Measurements from ENCODE around the gene DSTN. TPM values are rescaled to one million over a fixed set of nuclear protein-coding genes. Genes with fewer than 3 reads are reported as not detected.

Gene DSTN
- total and polyA plus RNA-seq, 9 donors: 162 to 1,033 (median 324) TPM

GRCh38 chr20:17557675-17558006 is 12.2 kb upstream of the DSTN start:
- Histone ChIP-seq H3K9me3 (no peaks in the 10 kb centered on the region), H3K27me3 (no peaks in the 10 kb centered on the region), H3K4me3 (no peak overlapping the region), H3K4me1 (ENCODE audit: insufficient read depth) (peaks cover 9% of the 10 kb centered on the region), H3K36me3 (no peaks in the 10 kb centered on the region), H3K27ac (peak overlapping the region; percentile 68 to 69)
- WGBS, 3 donors: 29 to 34% (median 30%) methylated on average over 3 of the region's 3 CpGs
- intact Hi-C loops (cut with DNase I): no loop called here
- no peak for DNase-seq
- TF ChIP-seq EP300 (IDR thresholded peaks at IDR 0.05) (no peak), POLR2A (IDR thresholded peaks at IDR 0.05) (no peak)
- TF ChIP-seq, protein P1, sequence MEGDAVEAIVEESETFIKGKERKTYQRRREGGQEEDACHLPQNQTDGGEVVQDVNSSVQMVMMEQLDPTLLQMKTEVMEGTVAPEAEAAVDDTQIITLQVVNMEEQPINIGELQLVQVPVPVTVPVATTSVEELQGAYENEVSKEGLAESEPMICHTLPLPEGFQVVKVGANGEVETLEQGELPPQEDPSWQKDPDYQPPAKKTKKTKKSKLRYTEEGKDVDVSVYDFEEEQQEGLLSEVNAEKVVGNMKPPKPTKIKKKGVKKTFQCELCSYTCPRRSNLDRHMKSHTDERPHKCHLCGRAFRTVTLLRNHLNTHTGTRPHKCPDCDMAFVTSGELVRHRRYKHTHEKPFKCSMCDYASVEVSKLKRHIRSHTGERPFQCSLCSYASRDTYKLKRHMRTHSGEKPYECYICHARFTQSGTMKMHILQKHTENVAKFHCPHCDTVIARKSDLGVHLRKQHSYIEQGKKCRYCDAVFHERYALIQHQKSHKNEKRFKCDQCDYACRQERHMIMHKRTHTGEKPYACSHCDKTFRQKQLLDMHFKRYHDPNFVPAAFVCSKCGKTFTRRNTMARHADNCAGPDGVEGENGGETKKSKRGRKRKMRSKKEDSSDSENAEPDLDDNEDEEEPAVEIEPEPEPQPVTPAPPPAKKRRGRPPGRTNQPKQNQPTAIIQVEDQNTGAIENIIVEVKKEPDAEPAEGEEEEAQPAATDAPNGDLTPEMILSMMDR (IDR thresholded peaks at IDR 0.05): no peak

DNA sequence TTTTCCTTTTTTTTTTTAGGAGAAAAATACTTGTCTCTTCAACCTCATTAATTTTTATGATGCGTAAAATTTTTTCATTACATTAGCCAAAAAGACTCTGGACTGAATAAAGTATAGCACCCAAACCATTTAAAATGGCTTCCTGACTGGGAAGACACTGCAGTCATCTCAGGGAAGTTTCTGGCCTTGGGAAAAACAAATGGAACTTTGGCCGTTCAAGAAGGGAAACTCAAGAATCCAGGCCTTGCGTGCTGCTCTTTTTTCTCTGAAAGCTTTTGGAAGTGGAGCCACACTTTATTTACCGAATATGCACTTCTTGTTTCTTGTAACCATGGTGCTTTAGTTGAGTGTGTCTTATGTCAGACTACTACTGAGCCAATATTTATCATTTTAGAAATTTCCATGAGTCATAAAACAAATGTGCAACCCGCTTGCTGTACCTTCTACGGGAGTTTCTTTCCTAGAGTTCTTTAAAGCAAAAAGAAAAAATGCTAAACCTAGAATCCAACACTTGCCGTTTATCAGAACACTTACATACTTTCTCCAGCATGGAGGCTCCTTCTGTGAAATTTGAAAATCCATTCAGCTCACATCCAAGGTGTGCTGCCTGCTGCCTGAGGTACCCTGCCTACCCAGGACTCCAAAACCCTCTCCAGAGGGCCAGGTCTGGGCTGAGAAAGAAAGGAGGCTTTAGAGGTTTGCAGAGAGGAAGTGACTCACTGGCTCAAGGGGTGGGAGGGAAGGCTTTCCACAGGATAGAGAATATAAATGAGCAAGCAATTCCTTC is 11.5 kb upstream of the DSTN start:
- 11 to 17% (median 13%) methylated on average over 7 of the region's 7 CpGs for WGBS, 3 donors
- peak overlapping the region; percentile 8 for H3K4me3 ChIP-seq
- H3K27me3 ChIP-seq: no peaks in the 10 kb centered on the region
- peak overlapping the region in 1 of 2 donors; percentile 68 for H3K27ac ChIP-seq
- H3K36me3 ChIP-seq: no peaks in the 10 kb centered on the region
- no peaks in the 10 kb centered on the region for H3K9me3 ChIP-seq
- TF ChIP-seq POLR2A (IDR thresholded peaks at IDR 0.05): no peak
- peak; percentile 22 for TF ChIP-seq EP300 (IDR thresholded peaks at IDR 0.05)
- DNase-seq: peak in 2 of 5 donors; percentile 39 to 73
- H3K4me1 ChIP-seq (ENCODE audit: insufficient read depth): peaks cover 9% of the 10 kb centered on the region
- intact Hi-C loops (cut with DNase I): no loop called here

DNA sequence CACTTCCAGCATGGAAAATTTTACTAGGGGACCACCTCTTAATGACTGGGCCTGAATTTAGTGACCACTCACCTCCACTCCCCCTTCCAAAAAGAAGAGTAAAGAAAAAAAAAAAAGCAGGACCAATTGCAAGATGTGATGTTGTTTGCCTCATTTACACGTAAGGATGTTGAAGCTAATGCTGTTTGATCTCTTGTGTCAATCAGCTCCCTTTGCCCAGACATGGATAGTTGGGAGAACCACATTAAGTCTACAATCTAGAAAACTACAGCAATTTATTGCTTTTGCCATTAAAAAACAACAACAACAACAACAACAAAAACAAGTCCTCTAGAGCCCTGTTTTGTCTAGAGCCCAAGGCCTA is 11.0 kb upstream of the DSTN start:
- peak overlapping the region in 1 of 2 donors; percentile 68 for H3K27ac ChIP-seq
- DNase-seq: no peak
- H3K27me3 ChIP-seq: no peaks in the 10 kb centered on the region
- intact Hi-C loops (cut with DNase I): no loop called here
- peaks cover 9% of the 10 kb centered on the region for H3K4me1 ChIP-seq (ENCODE audit: insufficient read depth)
- H3K4me3 ChIP-seq: no peak overlapping the region
- H3K36me3 ChIP-seq: no peaks in the 10 kb centered on the region
- WGBS, 3 donors: 63 to 87% (median 64%) methylated on average over 1 of the region's 1 CpG
- H3K9me3 ChIP-seq: no peaks in the 10 kb centered on the region
- no peak for TF ChIP-seq EP300 (IDR thresholded peaks at IDR 0.05)
- TF ChIP-seq, protein P1 (IDR thresholded peaks at IDR 0.05): no peak
- TF ChIP-seq POLR2A (IDR thresholded peaks at IDR 0.05): no peak

DNA sequence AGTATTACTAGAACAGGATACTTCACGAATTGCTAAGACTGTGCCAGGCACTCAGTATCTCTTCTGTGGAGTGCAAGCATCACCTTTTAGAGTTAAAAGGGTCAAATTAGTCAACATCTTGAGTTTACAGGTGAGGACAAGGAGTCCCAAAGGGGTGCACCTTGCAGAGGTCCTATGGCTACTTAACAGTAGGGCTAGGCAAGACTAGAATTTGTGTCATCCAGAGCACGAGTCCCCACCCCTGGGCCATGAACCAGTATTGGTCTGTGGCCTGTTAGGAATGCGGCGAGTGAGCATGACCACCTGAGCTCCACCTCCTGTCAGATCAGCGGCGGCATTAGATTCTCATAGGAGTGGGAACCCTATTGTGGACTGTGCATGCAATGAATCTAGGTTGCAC is 10.5 kb upstream of the DSTN start:
- Histone ChIP-seq H3K27ac (peak overlapping the region in 1 of 2 donors; percentile 68), H3K4me1 (ENCODE audit: insufficient read depth) (peaks cover 9% of the 10 kb centered on the region), H3K4me3 (no peak overlapping the region), H3K36me3 (no peaks in the 10 kb centered on the region), H3K27me3 (no peaks in the 10 kb centered on the region), H3K9me3 (no peaks in the 10 kb centered on the region)
- TF ChIP-seq EP300 (IDR thresholded peaks at IDR 0.05) (no peak), POLR2A (IDR thresholded peaks at IDR 0.05) (no peak)
- TF ChIP-seq, protein P1 (IDR thresholded peaks at IDR 0.05): no peak
- no peak for DNase-seq
- intact Hi-C loops (cut with DNase I): no loop called here
- 90 to 92% (median 91%) methylated on average over 6 of the region's 6 CpGs for WGBS, 3 donors

DNA sequence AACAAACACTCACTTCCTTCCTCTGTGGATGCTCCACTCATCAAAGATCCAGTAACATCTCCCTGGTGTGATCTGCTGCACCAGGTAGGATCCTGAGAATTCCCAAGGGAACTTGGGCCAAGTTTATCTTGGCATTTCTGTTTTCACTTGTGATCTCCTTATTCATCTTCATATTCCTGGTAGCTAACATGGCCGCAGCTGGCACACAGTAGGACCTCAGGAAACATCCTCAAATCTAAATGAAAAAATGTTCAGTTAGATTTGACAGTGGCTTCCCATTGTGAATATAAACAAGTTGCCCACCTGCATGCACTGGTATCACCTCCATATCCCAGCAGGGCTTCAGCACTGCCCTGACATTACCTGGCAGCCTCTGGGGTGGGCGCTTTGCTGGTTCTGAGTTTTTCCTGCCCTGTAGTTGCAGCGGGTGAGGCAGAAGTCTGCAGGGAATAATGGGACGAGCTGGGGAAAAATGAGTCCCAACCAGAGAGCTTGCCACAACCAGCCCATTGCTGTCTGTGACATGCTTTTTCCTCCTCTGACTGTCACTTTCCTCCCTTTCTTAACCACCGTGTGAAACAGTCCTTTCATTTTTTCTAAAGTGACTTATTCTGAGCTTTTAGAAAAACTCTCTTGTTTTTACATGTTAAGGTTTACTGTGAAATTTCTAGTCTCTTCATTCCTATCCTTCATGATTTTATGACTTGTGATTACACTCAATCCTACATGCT is 9.4 kb upstream of the DSTN start:
- Histone ChIP-seq H3K4me3 (no peak overlapping the region), H3K27me3 (no peaks in the 10 kb centered on the region), H3K4me1 (ENCODE audit: insufficient read depth) (peaks cover 9% of the 10 kb centered on the region), H3K9me3 (no peaks in the 10 kb centered on the region), H3K27ac (no peak overlapping the region), H3K36me3 (no peaks in the 10 kb centered on the region)
- TF ChIP-seq POLR2A (IDR thresholded peaks at IDR 0.05): no peak
- TF ChIP-seq, protein P1 (IDR thresholded peaks at IDR 0.05): no peak
- TF ChIP-seq EP300 (IDR thresholded peaks at IDR 0.05): no peak
- intact Hi-C loops (cut with DNase I): no loop called here
- WGBS, 3 donors: 85 to 88% (median 87%) methylated on average over 5 of the region's 5 CpGs
- no peak for DNase-seq
